Suppressor macrophage treated with lipopolysaccharide for 1 hour (primary cell): ENCODE results near the gene RPLP2.

Source experiments
- DNase-seq, 3 donors: peaks; one replicate each; pipeline ENCODE4 v3.0.0-alpha.2; 2020 to 2022

RPLP2 gene

DNA sequence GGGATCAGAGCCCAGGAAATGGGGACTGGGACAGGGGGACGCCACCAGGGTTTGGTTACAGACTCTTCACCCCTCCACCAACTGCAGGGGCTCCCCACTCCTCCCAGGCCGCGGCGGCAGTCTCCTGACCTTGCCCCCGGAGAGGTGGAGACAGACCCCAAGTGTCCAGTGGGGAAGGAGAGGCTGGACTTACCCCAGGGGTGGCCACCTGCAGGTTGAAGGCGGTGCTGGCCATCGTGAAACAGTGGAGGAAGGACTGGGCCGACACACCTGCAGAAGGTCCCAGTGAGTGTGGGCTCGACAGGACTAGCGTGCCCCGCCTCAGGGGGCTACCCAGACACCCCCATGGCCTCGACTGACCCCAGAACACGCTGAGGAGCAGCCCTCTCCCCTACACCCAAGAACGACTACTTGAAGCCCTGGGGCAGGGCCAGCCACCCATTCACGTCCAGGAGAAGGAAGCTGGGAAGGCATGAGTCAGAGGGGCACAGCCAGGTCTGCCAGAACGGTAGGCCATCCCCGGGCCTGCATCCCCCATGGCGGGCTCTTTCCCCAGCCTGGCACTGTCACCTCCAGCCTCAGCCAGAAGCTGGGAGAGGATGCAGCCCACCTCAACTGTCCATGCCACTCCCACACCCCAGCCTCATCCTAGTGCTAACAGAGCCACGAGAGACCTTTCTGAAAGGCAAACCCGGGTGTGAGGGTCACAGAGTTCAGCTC, 34.7 kb upstream of the RPLP2 start:
- no peak for DNase-seq

DNA sequence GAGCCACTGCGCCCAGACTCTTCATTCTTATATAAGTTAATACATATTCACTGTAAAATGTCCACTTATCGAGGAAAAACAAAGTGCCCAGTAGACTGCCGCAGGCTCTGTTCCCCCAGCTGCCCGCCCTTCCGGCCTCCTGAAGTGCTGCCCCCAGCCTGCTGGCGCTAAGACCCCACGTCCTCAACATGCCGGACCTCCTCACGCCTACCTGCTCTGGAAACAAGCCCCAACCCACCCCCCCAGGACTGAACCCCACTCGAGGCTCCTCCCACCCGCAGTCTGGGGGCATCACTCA, 33.6 kb upstream of the RPLP2 start:
- no peak for DNase-seq

DNA sequence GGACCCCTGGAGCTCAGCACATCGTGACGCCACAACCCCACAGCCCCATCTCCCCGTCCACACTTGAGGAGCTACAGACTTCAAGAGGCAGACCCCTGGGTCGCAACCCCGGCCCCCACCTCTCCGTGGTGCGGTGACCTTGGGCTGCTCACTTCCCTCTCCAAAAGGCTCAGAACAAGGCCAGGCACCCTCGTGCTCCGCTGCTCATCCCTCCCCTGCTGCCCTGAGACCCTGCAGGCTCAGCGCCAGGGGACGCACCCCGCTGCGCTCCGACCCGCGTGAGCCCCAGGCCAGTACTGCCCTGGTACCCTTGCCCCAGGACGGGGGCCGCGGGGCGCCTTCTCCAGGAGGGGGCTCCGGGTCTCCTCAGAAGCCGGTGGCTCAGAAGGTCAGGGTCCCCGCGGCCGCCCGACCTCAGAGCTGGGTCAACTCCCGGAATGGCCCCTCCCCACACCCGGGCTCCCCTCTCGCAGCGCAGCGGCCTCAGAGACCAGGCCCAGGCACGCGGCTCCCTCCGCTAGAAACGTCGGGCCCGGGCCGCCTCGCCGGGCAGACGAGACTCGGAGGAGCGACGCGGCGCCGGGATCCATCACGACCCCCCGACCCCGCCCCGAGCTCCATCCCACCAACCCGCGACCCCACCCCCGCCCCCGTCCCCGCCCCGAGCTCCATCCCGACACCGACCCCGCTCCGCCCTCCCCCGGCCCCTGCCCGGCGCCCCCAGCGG, 33.0 kb upstream of the RPLP2 start:
- peak; percentile 39 to 62 (median 42) for DNase-seq

DNA sequence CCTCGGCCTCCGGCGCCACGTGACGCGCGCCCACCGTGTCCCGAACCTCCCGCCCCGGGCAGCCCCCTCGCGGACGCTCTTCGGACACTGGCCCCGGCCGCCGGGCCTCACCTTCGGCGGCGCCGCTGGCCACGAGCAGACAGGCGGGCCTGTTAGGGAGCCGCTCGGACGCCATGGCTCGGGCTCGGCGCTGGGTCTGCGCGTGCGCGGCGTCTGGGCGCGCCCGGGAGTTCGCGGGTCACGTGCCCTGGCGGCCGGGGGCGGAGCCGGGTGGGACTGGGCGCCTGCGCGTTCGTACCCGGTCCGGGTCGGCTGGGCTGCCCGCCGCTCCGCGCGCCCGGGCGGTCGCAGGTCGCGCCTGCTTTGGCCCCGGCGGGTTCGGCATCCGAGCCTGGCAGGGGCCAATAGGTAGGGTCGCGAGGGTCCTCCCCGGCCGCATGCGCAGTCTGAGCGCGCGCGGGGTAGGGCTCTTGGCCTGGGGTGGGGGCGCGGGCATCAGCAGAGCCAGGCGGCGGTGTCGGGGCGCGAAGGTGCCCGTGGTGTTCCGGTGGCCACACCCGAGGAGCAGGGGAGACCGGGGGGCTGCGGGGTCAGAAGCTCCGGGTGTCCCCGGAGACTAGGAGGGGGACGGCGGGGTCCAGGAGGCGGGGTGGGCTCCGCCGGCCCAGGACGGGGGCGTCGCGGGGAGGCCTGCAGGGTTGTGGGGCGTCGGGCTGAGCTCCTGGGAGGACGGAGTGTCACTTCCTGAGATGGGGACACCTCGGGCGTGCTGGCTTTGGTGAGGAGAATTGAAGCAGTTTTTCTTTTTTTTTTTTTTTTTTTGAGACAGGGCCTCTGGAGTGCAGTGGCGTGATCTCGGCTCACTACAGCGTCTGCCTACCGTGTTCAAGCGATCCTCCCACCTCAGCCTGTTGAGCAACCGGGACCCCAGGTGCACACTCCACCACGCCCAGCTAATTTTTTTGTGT, 32.2 kb upstream of the RPLP2 start, which contains the start of gene GATD1:
Gene GATD1 (minus strand): TSS at position 200 of the 968 bp plus-strand sequence. CDS start 25 bp downstream, at position 175.
- DNase-seq: peak; percentile 95 to 98 (median 97)

DNA sequence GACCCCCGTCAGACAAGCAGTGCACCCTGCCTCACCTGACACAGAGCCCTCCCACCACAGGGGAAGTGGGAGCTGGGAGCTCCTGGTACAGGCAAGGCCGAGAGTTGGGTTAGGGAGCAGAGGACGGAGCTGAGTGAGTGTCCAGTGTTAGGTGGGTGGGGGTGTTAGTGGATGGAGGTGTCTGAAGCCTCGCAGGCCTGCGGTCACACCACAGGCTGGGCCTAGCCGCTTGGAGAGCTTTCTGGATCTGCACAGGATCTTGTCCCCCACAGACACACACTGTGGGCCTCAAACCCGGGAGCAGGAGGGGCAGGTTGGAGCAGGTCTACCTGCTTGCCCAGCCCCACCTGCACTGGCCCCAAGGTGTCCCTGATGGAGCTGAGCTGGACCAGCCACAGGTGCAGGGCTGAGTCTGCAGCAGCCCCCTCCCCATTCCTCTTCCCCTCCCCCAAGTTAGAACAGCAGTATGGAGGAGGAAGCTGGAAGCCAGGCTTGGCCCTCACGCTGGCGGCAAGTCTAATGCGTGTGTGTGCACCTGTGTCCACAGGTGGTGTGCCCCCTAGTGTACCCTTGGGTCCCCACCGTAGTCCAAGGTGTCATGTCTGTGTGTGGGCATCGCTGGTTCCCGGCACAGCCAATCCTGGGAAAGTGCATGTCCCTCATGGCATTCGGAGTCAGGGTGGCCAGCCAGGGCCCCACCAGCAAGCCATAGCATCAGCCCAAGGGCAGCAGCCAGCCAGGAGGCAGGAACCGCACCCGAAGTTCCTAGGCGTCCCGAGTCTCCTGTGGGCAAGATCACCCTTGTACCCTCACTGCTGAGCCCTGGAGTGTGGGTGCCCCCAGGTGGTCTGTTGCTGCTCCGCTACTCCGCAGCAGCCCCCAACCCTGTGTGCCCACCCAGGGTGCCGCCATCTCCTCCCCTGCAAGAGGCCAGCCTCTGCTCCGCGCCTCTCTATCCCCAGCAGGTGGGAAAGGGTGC, 30.5 kb upstream of the RPLP2 start:
- no peak for DNase-seq

DNA sequence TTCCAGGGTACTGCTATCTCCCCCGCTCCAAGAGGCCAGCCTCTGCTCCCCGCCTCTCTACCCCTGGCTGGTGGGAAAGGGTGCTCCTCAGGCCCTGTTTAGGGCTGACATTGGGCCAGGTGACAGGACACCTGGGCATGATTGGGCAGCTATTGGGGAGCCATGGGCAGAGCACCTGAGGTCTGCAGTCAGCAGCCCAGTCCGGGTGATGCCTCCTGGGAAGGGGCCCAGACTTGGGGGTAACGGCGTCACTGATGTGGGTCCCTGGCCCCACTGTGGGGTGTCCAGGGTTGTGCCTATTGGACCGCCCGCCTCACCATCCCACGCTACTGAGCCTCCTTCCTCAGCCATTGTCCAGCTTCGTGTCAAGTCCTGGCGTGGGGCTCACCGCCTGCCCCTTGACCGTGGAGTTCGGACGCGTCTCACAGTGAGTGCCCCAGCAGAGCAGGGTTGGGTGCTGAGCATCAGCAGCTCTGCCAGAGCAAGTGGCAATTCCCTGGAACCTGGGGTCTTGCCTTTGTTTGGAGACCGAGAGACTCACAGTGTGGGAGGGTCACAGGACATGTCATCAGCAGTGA, 29.7 kb upstream of the RPLP2 start:
- DNase-seq: no peak

DNA sequence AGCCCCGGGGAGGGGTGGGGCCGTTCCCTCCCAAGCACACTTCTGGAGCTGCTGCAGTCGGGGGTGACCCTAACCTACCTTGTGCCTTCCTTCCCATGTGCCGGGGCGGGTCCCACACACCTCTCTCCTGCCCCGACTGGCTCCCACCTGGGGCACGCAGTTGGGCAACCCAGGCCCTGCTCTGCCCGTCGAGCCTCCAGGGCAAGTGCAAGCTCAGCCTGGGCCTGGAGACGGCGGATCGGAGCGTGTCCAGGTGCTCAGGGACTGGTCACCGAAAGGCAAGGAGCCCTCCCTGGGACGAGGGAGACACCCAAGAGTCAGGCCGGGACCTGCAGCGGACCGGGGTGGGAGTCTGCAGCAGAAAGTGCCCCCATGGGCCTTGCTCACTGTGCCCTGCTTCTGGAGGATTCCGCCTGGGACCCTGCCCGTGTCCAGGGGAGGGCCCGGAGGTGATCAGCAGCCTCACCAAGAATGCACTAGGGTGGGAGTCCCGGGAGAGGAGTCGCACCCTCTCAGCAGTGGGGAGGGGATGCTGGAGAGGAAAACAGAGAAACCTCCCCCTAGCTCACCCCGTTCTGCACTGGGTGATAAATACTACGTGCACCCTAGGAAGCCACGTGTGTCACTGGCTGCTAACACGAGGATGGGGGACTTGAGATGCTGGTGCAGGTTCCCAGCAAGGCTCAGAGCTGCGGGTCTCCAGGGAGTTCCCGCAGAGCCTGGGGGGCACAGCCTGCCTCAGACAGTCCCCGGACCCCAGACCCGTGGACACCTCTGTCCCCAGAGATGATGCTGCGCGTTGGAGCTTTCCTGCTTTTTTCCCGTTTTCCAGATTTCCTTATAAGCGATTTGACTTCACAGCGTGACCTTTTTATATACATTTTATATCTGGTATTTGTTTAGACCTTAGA, 27.2 kb upstream of the RPLP2 start:
- no peak for DNase-seq

DNA sequence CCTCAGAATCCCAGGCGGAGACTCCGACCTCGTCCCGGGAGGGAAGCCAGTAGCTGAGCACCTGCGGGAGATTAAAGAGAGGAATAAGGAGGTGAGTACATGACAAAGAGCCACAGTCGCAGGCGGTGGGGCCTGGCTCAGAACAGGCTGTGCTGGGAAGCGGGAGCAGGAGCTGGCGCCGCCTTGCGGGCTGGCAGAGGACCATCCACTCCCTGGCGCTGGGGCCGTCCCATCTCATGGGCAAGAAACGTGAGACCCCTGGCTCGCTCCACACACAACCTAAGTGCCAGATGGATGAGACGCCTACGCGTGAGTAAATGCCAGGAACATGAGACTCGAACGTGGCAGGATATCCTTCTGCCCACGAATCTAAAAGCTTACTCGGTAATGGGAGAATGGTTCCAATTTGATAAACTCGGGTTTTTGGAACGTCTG, 26.2 kb upstream of the RPLP2 start:
- peak in 1 of 3 donors; percentile 79 for DNase-seq

DNA sequence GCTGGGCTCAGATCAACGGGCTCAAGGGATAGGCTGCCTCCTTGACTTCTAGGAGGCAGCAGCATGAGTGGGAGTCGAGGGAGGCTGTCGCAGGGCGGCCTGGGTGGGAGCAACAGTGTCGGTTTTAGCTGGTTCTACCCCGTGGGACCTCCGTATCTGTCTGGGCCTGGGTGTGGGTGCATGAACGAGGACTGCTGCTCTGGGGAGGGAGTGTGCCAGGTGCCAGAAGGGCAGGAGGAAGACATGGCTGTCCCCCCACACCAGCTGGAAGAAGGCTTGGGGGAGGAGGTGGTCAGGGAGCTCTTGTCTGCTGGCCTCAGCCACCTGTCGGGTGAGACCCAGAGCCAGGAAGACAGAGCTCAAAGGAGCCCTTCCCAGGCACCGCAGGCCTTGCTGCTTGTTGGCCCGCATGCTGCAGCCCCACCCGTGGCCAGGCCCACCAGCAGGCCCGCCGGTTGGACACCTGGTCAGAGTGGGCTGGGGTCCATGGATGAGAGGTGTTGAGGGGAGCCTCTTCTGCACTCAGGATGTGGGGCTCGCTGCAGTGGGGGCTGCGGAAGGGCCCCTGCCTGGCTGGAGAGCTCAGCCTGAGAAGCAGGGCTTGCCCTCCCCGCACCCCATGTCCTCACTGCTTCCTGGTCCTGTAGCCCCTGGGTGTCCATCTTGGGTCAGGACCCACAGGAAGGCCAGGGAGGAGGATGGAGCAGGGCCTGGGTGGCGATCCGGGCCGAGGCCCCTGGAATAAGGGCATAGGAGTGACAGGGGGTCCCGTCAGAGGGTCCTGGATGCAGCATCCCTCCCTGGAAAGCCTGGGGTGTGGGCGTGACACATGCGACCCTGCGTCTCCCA, 23.3 kb upstream of the RPLP2 start:
- no peak for DNase-seq

DNA sequence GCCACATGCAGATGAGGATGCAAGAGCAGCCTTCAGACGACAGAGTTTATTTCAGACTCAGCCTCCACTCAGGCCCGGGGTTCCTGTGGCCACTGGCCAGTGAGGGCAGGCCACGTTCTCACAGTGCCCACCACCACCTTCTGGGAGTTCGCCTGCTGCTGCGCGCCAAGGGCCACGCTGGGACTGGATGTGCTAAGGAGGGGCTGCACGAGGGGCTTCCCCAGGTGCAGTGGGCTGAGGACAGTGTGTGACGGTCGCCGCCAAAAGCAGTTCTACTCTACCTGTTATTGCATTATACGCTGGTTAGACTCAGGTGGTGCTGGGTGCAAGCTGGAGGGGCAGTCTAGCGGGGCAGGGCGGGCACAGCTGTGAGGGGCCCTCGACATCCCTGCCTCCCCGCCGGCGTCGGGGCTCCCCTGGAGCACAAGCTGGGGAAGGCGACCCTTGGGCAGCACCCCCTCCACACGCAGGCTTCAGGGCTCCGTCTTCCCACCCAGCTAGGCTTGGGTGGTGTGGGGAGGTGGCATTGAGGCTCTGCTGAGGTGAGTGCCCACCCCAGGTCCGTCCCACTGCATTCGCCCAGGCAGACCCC, 22.6 kb upstream of the RPLP2 start:
- DNase-seq: no peak

DNA sequence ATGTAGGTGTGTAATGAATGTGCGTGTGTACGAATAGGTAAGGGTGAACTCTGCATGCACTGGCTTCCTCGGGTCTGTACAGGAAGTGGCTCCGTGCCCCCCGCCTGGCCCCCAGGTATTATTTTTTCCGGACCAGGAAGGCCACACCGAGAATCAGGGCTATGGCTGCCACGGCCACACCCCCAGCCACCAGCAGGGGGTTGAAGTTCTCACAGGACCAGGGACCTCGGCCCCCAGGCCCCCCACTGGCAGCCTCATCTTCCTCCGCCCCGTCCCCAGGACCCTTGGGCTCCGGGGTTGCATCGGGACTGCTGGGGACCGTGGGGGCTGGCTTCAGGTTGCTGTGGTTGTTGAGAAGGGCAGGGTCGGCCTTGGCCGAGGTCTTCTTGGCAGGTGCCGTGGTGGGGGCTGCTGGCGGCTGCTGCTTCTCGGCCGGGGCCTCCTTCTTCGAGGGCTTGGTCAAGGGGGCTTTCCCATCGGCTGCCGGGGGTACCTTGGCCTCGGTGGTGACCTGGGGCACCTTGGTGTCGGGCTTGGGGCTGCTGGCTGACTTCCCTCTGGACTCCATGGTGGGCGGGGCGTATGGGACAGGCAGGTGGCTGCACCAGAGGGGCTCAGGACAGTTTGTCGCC, 21.6 kb upstream of the RPLP2 start:
- DNase-seq: no peak

DNA sequence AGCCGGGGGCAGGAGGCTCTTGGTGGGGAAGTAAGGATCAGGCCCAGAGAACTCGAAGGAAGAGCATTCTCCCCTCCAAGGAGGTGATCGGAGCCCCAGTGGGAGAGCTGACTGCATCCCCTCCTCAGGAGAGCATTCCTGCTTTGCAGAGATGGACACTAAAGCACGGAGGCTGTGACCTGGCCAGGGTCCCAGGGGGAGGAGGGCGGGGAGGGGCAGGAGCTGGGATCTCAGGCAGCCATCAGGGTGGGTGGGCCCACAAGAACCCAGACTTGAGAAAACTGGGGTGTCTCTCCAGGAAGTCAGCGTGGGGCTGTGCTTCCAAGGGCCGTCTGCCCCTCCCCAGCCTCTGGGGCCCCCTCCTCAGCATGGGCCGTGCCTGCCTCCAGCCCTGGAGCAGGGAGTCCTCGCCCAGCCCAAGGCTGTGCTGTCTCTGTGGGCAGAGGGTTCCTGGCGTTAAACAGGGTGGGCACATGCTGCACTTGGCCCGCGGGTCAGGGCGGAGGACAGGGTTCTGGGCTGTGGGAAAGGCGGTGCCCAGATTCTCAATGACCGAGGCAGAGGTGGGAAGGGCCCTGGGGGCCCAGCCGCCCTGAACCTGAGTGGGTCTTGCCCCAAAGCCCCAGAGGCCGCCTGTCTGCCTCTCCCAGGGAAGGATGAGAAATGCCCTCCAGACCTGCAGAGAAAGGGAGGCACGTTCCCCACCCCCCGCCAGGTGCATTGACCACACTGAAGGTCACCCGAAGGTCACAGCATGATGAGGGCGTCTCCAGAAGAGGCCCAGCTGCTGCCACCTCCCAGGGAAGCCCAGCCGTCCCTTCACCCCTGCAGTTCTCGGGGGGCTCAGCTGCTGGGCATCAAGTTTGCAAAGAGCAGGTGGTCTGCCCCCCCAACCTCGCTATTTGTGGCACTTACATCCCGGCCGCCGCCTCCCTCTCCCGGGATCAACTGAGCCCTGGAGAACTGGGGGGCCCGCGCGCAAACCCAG, 20.5 kb upstream of the RPLP2 start:
- no peak for DNase-seq

DNA sequence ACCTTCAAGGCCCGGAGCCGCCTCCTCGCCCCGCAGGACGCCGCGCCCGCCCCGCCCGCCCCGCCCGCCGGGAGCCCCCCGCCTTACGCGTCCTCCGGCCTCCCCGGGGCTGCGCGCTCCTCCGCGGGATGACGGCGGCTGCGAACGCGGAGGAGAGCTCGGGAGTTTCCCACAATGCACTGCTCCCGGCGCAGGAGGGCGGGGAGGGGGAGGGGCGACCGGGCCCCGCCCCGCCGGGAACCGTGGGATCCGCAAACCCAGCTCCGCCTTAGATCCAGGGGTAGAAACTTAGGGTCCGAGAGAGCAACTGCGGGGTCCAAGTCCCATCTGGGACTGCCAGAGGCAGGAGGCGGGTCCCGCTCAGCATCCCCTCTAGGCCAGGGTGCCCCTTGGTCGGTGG, 19.8 kb upstream of the RPLP2 start, which contains the start of gene CEND1:
Gene CEND1 (minus strand): TSS at position 148 of the 400 bp plus-strand sequence. CDS start 1,514 bp downstream, outside the sequence.
- DNase-seq: peak; percentile 25 to 66 (median 54)

DNA sequence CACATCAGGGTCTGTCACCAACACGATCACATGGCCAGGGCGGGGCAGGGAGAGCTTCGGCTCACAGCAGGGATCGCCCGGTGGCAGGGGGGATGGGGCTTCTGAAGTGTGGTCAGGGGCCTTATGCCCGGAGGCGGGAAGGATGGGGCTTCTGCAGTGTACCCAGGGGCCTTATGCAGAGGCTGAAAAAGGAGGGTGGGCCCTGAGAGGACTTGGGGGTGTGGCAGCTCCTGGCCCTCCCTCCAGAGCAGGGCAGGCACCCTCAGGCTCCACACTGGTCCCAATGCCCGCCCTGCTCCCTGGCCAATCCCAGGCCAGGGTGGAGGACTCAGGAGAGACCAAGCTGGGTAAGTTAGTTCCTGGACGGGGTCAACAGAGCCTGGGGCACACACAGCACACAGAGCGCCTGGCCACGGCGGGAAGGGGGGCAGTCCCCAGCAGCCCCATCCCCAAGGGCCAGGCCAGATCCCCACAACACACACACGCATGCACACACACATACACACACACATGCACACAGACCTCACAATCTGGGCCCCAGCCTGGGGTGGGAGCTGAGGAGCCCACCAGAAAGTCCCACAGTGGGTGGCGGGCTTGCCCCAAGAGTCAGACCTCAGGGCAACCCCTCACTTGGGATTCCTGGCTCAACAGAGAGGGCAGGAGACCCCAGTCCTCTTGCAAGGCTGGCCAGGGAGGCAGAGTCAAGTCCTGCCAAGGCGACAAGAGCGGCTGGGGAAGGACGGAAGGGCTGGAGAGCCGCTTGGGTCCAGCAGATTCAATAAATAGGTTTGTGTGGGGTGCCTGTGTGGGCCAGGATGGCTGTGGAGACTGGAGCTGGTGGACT, 18.8 kb upstream of the RPLP2 start:
- no peak for DNase-seq

DNA sequence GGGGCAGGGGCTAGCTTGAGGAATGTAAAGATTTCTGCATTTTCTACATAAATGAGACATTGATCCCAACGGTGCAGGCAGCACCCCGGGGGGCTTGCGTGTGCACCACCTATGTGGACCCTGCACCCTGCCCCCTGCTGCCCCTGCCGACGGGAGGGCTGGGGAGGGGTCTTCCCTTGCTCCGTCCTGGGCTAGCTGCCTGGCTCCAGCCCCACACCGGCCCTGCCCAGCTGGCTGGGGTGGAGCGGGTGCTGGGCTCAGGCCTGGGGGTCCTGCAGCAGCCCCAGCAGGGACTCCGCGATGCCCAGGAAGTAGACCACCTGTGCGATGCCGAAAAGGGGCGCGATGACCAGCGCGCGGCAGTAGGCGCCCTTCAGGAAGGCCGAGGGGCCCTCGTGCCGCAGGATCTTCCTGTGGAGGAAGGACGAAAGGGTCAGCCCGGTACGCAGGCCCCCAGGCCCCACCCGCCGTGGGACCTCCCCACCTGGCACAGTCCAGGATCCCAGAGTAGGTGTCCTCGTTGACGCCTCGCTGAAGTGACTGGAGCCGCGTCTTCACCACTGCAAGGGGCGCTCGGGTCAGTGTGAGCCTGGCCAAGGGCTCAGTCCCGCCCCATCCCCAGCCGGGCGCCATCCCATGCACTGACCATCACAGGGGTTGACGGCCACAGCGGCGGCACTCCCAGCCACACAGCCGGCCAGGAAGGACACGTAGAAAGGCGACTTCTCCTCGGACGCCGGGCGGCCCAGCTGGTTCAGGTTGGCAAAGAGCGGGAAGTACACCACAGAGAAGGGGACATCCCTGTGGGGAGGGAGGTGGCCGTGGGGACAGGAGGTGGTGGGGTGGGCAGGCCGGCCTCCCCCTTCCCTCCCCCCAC, 17.9 kb upstream of the RPLP2 start:
- no peak for DNase-seq
